GM12878 (cell line): Measurements from ENCODE around the gene TCERG1. TPM values are rescaled to one million over a fixed set of nuclear protein-coding genes. Genes with fewer than 3 reads are reported as not detected.

Experiments used
- HDAC6 ChIP-seq: fragments of 200-600 bp; sonication (generic); IDR thresholded peaks from one replicate; pipeline ENCODE4 v1.8.0; 2017; ENCODE audit warnings: antibody characterized with exemption; ENCODE audit not compliant: unreplicated experiment
- MYC ChIP-seq: IDR thresholded peaks from 2 replicates; pipeline ENCODE4 v1.6.1; 2011; ENCODE audit warnings: mild to moderate bottlenecking, low read length, moderate library complexity, inconsistent platforms; ENCODE audit not compliant: insufficient read depth, insufficient replicate concordance, insufficient read length, severe bottlenecking
- NBN ChIP-seq: fragments of 450-650 bp; IDR thresholded peaks from 2 replicates; pipeline ENCODE4 v1.6.1; 2016
- NFYA ChIP-seq: IDR thresholded peaks from 2 replicates; pipeline ENCODE4 v1.6.1; 2011; ENCODE audit warnings: low read depth, mild to moderate bottlenecking, low read length, improper control_type of control experiment, borderline replicate concordance
- RAD21 ChIP-seq: IDR thresholded peaks from 2 replicates; pipeline ENCODE4 v1.6.1; 2011; ENCODE audit warnings: mild to moderate bottlenecking, low read depth, low read length, moderate library complexity; ENCODE audit not compliant: insufficient read depth
- SMAD1 ChIP-seq: fragments of 450-650 bp; IDR thresholded peaks from 2 replicates; pipeline ENCODE4 v1.6.1; 2018; ENCODE audit warnings: mild to moderate bottlenecking, low read depth; ENCODE audit not compliant: partially characterized antibody
- STAT1 ChIP-seq: fragments of 450-650 bp; conservative IDR thresholded peaks from 2 replicates; pipeline ENCODE4 v1.6.1; 2014; ENCODE audit warnings: antibody characterized with exemption, mild to moderate bottlenecking
- SUZ12 ChIP-seq: fragments of 200-600 bp; sonication (generic); IDR thresholded peaks from one replicate; pipeline ENCODE4 v1.6.1; 2018; ENCODE audit warnings: antibody characterized with exemption, mild to moderate bottlenecking; ENCODE audit not compliant: unreplicated experiment
- polyA plus RNA-seq, 11 experiments: library from polyadenylated mRNA; depleted of rRNA in 4 of 11; unstranded in 6 of 11; stranded (reverse) in 5 of 11; fragments of >200 nt; fragmentation: Nextera tagmentation in 4 of 11; fragmentation: Illumina TruSeq in 1 of 11; extraction: Ambion mirVana in 4 of 11; extraction: Trizol in 1 of 11; gene quantifications; 1 replicate in 1 of 11; 2 replicates in 10 of 11; pipeline versions ENCODE4 v1.2.1 to v1.2.3, GENCODE V29; 2011 to 2016; ENCODE audit warnings: inconsistent platforms in 2 of 11, missing spikeins in 2 of 11, low read depth in 1 of 11
- small RNA-seq: library from RNA; depleted of rRNA; stranded (forward); fragments of <200 nt; gene quantifications from one replicate; pipeline ENCODE3, GENCODE V24; 2014
- total RNA-seq, 4 experiments: library from RNA; depleted of rRNA in 3 of 4; stranded (reverse); fragments of >200 nt in 3 of 4; fragmentation: Illumina TruSeq in 1 of 4; extraction: Trizol in 1 of 4; gene quantifications; 2 replicates each; pipeline versions ENCODE4 v1.2.1 to v1.2.3, GENCODE V29; 2013 to 2021
- TF ChIP-seq, protein P1 (sequence below): fragments of 450-650 bp; formaldehyde crosslinking; IDR thresholded peaks from 2 replicates; pipeline ENCODE4 v1.5.0; 2022; ENCODE audit warnings: mild to moderate bottlenecking, missing genetic modification characterization

Gene TCERG1
- total and polyA plus RNA-seq, 10 of the 15 experiments (the other 5 are each of a cell fraction or from before 2014, with no cell fraction given) = 51.5 to 131 (median 91.6) TPM

DNA sequence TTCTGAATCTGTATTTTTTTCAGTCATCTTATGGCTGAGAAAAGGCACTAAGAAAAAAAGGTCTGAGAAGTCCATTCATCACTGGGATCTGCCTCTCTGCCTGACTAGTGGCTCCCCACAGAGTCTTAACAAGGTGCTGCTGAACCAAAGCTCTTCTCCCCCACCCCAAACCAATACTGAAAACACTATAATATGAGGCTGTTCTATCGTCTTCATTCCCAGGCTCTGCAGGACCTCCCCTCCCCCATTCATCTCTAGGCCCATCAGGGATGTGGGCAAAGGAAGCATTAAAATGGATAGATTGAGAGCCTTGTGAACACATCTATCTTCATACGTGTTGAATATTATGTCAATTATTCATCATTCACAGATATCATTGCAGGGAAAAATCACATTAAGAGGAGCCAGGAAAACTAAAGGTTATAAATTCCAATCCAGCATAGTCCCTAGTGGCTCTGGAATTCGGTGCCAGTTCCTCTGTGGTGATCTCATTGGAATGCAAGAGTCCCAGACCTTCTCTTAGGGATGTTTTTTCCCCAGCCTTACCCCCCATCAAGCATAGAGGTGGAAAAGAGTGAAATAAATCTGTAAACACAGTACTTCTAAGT is 113.2 kb downstream of the TCERG1 start (continued):
- TF ChIP-seq, protein P1, sequence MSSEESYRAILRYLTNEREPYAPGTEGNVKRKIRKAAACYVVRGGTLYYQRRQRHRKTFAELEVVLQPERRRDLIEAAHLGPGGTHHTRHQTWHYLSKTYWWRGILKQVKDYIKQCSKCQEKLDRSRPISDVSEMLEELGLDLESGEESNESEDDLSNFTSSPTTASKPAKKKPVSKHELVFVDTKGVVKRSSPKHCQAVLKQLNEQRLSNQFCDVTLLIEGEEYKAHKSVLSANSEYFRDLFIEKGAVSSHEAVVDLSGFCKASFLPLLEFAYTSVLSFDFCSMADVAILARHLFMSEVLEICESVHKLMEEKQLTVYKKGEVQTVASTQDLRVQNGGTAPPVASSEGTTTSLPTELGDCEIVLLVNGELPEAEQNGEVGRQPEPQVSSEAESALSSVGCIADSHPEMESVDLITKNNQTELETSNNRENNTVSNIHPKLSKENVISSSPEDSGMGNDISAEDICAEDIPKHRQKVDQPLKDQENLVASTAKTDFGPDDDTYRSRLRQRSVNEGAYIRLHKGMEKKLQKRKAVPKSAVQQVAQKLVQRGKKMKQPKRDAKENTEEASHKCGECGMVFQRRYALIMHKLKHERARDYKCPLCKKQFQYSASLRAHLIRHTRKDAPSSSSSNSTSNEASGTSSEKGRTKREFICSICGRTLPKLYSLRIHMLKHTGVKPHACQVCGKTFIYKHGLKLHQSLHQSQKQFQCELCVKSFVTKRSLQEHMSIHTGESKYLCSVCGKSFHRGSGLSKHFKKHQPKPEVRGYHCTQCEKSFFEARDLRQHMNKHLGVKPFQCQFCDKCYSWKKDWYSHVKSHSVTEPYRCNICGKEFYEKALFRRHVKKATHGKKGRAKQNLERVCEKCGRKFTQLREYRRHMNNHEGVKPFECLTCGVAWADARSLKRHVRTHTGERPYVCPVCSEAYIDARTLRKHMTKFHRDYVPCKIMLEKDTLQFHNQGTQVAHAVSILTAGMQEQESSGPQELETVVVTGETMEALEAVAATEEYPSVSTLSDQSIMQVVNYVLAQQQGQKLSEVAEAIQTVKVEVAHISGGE = no peak
- TF ChIP-seq SUZ12 (no peak), HDAC6 (no peak), STAT1 (no peak), SMAD1 (no peak), NFYA (no peak), MYC (no peak), NBN (no peak), RAD21 (no peak)
- TF ChIP-seq, all 136 proteins: peak for 0

Small RNA genes within 50 kb of the gene (small RNA-seq; reads per million reads assigned to genes)
- not detected for gene RF02271

Other genes with a start within 250 kb of the TCERG1 start
- 20.9 and 26.3 TPM in 2 replicates for gene RBM27, start 243.7 kb upstream of the TCERG1 start, total RNA-seq (2014; rRNA removed)
- 33.9 and 34.7 TPM in 2 replicates for gene RBM27, start 243.7 kb upstream of the TCERG1 start, total RNA-seq (2014; rRNA removed; fragmentation: Illumina TruSeq; extraction: Trizol)
- gene RBM27, start 243.7 kb upstream of the TCERG1 start, total RNA-seq (2021) = 18.5 and 20.2 TPM in 2 replicates
- gene RBM27, start 243.7 kb upstream of the TCERG1 start, polyA plus RNA-seq (2011; rRNA removed) = 25.1 and 27.1 TPM in 2 replicates
- 23.9 and 28.5 TPM in 2 replicates for gene RBM27, start 243.7 kb upstream of the TCERG1 start, polyA plus RNA-seq (2014; fragmentation: Illumina TruSeq; extraction: Trizol)
- gene RBM27, start 243.7 kb upstream of the TCERG1 start, polyA plus RNA-seq (2014; fragmentation: Nextera tagmentation; extraction: Ambion mirVana) = 1 to 10 TPM; 5.8 to 6.9 TPM
- gene RBM27, start 243.7 kb upstream of the TCERG1 start, polyA plus RNA-seq (2014; rRNA removed) = 12.2 and 13.5 TPM in 2 replicates
- gene RBM27, start 243.7 kb upstream of the TCERG1 start, polyA plus RNA-seq (2016; fragmentation: Nextera tagmentation; extraction: Ambion mirVana) = 1 to 10 TPM; 6.2 to 6.8 TPM
- 0.05 and 0.06 TPM in 2 replicates for gene POU4F3, start 108.5 kb upstream of the TCERG1 start, total RNA-seq (2014; rRNA removed)
- 0.09 TPM in 1 of 2 replicates, not detected in the other for gene POU4F3, start 108.5 kb upstream of the TCERG1 start, total RNA-seq (2014; rRNA removed; fragmentation: Illumina TruSeq; extraction: Trizol)
- gene POU4F3, start 108.5 kb upstream of the TCERG1 start, total RNA-seq (2021) = 0.08 TPM in 1 of 2 replicates, not detected in the other
- not detected in 2 replicates for gene POU4F3, start 108.5 kb upstream of the TCERG1 start, polyA plus RNA-seq (2011; rRNA removed)
- gene POU4F3, start 108.5 kb upstream of the TCERG1 start, polyA plus RNA-seq (2014; fragmentation: Illumina TruSeq; extraction: Trizol) = 0.03 TPM in 1 of 2 replicates, not detected in the other
- gene POU4F3, start 108.5 kb upstream of the TCERG1 start, polyA plus RNA-seq (2014; fragmentation: Nextera tagmentation; extraction: Ambion mirVana) = not detected
- gene POU4F3, start 108.5 kb upstream of the TCERG1 start, polyA plus RNA-seq (2014; rRNA removed) = 0.08 TPM in 1 of 2 replicates, not detected in the other
- under 1 TPM in 1 of 2 experiments, not detected in 1; 0.19 TPM for gene POU4F3, start 108.5 kb upstream of the TCERG1 start, polyA plus RNA-seq (2016; fragmentation: Nextera tagmentation; extraction: Ambion mirVana)
- gene GPR151, start 68.9 kb downstream of the TCERG1 start, total RNA-seq (2014; rRNA removed) = not detected in 2 replicates
- gene GPR151, start 68.9 kb downstream of the TCERG1 start, total RNA-seq (2014; rRNA removed; fragmentation: Illumina TruSeq; extraction: Trizol) = not detected in 2 replicates
- gene GPR151, start 68.9 kb downstream of the TCERG1 start, total RNA-seq (2021) = not detected in 2 replicates
- not detected in 2 replicates for gene GPR151, start 68.9 kb downstream of the TCERG1 start, polyA plus RNA-seq (2011; rRNA removed)
- gene GPR151, start 68.9 kb downstream of the TCERG1 start, polyA plus RNA-seq (2014; fragmentation: Illumina TruSeq; extraction: Trizol) = not detected in 2 replicates
- gene GPR151, start 68.9 kb downstream of the TCERG1 start, polyA plus RNA-seq (2014; fragmentation: Nextera tagmentation; extraction: Ambion mirVana) = not detected
- gene GPR151, start 68.9 kb downstream of the TCERG1 start, polyA plus RNA-seq (2014; rRNA removed) = not detected in 2 replicates
- gene GPR151, start 68.9 kb downstream of the TCERG1 start, polyA plus RNA-seq (2016; fragmentation: Nextera tagmentation; extraction: Ambion mirVana) = under 1 TPM in 1 of 2 experiments, not detected in 1; 0.11 TPM